Activated T-cell treated with anti-CD3 and anti-CD28 coated beads for 1 hour (primary cell): ENCODE data around the gene HOXA5.

Experiments
- DNase-seq: peaks from one replicate; pipeline ENCODE4 v3.0.0-alpha.2; 2020; ENCODE audit warnings: low read depth

HOXA5 gene

DNA sequence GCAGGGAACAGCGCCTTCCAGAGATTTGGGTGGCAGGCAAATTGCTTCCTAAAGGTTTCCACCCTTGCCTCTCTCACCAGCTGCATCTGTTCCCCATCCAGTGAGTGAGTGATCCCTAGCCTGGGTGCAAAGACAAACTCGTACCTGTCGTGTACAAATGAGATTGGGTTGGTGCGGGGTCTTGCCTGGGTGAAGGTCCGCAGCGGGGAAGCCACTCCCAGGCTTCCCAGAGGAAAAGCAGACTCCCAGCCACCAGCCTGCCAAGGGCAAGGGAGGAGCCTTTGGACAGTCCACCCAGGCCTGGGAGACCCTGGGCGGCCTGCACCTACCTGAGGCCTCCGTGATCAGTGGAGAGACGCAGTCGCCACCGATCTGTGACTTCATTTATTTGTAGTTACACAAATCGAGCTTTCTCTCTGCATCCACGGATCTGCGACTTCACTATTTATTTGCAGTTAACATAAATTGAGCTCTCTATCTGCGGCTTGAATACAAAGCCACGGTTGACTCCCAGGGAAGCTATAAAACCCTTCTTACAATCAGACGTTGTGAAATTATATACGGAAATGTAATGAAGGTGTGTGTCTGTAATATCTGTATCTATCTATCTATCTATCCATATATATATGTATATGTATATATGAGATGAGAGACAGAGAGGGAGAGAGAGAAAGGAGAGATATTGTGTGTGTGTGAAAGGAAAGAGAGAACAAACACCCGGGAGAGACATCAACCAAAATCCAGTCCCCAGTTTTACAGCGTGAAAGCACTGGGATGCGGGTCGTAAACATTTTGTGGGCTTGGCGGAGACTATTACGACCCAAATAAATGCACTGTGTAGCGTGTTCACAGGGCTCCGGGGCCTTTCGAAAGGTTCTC lies 16.0 kb upstream of the HOXA5 start:
- no peak for DNase-seq

DNA sequence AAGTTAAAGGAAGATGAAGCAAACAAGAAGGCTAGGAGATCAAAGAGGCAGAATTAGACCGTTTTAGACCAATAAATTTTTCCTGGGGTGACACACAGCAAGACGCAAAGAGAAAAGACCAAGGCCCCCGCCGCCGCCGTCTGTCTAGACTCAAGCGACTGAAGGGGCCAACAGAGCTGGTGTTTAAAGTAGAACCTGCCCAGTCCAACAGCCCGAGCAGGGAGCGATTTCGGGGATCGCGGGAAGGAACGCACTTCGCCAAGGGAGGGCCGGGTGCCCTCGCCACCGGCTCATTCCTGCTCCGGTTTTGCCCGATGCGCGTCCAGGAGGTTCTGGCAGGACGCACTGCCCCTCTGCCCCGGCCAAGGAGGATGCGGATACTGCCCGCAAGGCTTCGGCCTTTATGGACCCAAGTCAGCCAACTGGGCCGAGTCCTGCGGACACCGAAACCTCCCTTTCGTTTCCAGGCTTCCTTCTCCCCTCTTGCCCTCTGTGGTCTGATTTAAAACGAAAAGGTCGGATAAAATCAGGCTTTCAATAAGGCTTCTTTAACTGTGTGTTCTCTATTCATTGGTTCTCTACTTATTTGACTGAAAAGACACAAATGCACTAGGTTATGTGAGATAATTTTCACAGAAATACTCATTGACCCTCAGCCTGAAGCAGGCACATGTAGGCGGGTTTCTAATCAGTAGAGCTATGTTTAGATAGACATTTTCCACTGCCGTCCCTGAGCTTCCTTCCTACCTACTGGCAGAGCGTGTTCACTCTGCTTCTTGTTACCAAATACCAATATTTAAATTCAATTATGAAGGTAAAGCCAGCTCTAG lies 15.2 kb upstream of the HOXA5 start:
- DNase-seq: no peak

DNA sequence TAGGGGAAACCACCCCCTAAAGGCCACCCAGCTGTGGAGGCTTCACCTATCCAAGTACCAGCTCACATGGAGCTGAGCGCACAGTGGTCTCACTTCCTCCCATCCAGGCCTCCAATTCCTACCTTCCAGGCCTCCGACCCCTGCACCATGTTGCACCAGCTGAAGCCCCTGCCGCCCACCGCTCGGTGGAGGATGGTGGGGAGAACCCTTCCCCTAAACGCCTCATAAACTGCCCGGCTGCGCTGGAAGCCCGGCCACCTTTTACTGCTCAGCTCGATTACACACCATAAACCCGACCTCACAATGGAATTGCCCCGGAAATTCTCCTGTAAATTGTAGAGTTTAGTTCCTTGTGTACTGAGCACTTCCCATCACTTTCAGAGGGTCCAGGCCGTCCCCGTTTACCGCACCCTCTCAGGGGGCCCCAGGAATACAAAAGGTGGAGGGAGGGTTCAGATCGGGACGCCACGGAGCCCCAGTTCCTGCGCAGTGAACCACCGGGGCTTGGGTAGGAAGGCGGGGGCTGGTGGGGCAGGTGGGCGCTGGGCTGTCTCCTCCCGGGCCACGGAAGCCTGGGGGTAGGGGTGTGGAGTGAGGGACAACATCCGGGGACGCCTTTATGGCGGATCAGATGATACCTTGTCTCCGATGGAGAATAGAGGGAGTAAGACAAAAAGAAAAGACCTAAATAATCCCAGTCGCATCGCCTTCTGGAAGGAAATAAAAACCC lies 14.4 kb upstream of the HOXA5 start:
- no peak for DNase-seq

DNA sequence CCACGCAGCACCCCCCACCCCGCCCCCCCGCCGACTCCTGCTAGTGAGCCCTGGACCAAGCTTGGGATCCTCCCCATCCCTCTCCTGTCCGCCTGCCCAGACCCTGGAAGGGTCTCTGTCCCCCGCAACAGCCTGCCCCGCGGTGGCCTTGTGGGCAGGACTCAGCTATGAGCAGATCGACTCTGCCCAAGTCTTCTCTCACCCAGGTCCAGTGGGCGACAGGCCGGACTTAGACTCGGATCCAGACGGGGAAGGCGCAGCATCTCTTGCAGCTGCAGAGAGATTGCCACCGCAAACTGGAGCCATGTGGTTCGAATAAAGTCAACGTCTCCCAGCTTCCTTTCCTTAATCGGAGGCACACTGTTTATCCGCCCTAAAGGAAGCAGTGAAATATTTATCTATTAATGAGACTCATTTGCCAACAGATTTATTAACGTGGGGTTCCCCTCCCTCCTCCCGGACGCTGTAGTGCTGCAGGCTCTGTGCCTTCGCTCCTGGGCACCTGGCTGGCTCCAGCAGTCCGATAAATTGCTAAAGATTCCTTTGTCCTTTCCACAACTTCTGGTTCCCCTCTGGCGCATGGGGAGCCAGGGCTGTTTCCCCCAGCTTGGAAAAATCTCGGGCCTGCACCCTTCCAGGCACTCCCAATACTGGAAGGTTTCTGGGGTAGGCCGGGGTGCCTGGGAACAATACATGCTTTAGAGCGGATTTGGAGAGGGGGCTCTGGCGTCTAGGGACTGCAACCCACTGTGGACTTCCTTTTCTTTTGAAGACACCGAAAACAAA lies 13.6 kb upstream of the HOXA5 start:
- DNase-seq: no peak

DNA sequence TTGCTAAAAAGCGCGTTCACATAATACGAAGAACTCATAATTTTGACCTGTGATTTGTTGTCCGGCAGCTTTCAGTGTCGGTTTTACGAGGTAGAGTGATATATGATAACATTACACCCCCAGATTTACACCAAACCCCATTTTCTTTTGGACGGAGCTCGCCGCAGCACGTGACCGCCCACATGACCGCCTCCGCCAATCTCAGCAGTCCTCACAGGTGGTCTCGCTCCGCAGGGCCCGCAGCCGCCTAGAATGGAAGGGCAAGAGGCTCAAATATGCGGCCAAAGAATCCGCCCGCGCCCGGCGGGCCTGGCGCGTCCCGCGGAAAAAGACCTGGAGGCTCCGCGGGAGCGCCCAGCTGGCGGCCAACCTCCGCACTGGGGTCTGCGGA lies 13.0 kb upstream of the HOXA5 start, which contains the start of gene HOXA7:
TSS of gene HOXA7 (minus strand) at position 168 of the 391 bp plus-strand sequence. CDS start at position 38, 130 bp downstream.
- no peak for DNase-seq

DNA sequence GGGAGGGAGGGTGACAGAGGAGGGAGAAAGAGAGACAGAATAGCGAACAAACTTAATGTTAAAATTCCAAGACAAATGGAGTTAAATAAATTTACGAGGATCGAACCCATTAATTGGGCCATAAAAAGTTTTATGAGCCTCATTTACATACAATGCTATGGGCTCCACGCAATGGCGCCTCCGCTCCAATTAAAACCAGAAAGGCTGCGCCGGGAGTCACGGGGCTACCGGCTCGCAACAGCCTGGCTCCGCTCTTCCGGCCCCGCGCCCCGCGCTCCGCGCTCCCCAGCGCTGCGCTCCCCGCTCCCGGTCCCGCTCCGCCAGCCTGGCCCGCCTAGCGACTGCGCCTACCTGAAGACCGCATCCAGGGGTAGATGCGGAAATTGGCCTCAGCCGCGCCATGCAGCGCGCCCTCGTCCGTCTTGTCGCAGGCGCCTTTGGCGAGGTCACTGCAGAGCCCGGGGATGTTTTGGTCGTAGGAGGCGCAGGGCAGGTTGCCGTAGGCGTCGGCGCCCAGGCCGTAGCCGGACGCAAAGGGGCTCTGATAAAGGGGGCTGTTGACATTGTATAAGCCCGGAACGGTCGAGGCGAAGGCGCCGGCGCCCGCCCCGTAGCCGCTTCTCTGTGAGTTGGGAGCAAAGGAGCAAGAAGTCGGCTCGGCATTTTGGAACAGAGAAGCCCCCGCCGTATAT lies 12.5 kb upstream of the HOXA5 start:
- DNase-seq: no peak

DNA sequence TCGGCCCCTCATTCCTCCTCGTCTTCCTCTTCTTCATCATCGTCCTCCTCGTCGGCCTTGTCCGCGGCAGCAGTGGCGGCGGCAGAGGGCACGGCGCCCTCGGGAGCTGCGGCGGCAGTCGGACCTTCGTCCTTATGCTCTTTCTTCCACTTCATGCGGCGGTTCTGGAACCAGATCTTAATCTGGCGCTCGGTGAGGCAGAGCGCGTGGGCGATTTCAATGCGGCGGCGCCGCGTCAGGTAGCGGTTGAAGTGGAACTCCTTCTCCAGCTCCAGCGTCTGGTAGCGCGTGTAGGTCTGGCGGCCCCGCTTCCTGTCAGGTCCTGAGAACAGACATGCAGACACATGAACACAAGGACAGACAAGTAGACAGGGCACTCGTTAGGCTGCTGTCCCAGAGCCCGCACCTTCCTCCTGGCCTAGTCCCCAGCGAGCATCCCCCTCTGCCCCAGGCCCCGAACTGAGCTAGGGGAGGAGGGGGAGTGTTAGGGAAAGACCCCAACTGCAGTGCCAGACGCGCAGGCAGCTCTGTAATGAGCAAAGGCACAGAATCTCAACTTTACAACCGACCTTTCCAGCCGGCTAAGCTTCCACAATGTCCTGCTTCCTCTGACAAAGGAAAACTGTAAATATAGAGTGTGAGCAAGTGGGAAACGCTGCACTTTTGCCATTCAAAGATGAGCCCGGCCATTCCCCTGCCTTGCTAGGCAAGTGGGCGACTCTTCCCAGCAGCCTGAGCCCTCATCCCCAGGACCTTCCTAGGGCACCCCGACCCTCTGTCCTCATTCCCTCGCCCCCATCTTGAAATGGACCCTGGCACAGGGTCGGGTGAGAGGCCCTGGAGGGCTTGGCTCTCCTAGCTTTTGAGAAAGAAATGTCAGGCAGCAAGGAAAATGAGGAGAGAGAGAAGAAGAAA lies 11.7 kb upstream of the HOXA5 start:
- DNase-seq: no peak

DNA sequence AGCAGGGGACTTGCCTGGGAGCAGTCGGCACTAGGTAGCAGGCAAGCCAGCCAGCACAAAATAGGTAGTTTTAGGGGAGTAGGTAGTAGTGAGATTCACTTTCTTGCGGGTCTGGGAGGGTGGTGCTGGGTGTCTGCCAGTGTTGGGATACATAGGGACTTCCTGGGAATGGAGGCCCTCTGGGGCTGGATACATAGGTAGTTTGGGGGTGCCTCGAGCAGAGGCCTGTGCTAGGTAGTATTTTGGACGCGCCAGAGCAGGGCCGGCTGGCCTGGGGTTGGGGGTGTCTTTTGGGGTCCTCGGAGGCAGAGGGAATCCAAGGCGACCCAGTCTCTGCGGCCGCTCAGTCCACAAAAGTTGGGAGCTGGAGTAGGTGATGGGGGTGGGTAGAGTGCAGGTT lies 10.9 kb upstream of the HOXA5 start:
- DNase-seq: no peak

DNA sequence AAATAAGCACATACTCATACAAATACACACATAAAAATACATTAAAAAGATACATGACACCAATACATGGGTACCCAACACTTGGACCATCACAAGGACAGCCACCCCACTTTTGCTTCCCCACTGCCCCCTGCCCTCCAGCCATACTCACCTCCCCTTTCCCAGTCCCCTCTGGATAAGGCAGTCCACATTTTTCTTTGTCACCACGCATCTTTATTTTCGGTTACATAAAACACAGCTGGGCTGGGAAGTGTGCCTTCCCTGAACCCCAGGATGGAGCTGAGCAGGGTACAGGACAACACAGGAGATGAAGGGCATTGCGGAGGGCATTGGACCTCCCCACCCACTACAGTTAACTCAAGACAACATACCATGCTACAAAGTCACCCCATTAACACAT lies 10.0 kb upstream of the HOXA5 start:
- no peak for DNase-seq

DNA sequence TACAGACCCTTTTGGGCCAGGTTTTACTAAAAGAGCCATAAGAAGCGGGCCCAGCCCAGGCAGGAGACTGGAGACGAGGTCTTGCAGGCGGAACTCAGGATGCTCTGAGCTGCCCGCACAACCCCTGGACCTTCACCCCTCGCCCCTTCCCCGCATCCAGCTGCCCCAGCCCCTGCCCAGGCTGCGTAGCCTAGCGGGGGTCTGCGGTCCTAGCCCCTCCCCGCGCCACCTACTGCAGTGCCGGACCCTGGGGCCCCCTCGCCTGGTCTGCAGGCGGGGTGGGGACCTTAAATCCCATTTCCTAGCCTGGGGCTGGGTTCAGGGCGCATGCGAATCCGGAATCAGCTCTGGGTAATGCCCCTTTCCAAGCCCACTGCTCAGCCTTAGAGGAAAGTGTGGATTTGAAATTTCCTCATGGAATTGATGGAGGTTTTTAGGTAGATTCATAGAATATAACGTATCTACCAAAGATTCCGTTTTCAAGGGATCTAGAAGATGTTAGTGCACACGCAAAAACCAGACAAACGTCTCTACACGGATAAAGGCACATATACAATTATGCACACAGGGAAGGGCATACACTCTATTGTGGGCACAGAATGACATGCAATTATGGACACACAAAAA lies 9.4 kb upstream of the HOXA5 start:
- DNase-seq: no peak

DNA sequence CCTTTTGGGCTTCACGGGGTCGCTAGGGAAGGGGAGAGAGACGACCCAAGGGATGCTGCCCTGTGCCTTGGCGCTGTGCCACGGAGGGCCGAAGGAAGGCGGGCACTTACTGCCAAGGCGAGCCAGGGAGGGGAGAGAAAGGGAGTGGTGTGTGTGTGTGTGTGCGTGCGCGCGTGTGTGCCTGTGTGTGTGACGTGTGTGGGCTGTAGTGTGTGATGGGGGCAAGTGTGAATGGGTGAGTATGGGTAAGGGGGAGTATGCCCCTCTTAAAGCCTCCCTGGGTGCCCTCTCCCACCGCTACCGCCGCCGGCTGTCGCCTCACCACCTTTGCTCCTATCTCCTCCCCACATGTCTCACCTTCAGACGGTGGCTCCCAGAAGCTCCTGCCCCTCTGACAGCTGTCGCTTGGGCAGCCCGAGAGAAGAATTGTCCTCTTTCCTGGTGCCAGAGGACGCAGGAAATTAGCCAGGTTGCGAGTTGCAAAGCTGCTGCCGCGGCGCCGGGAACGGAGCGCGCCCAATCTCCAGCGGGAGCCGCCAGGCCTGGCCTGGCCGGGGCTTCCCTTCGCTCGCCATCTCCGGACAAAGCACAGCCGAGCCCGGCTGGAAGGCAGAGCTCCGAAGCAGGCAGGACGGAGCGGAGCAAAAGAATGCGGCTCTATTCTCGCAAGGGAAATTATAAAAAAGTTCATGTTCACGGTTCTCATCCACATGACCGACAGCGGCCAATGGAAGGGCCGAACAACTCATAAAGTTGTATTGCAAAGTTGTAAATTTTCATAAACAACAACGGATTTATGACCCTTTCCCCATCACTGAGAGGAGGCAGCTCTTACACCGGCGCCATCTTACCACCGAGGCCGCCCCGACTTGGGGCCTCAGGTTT lies 8.7 kb upstream of the HOXA5 start, which contains the start of gene HOXA3:
TSS of gene HOXA3 (minus strand) at position 653 of the 885 bp plus-strand sequence. CDS start 41,943 bp downstream, outside the sequence.
- no peak for DNase-seq

DNA sequence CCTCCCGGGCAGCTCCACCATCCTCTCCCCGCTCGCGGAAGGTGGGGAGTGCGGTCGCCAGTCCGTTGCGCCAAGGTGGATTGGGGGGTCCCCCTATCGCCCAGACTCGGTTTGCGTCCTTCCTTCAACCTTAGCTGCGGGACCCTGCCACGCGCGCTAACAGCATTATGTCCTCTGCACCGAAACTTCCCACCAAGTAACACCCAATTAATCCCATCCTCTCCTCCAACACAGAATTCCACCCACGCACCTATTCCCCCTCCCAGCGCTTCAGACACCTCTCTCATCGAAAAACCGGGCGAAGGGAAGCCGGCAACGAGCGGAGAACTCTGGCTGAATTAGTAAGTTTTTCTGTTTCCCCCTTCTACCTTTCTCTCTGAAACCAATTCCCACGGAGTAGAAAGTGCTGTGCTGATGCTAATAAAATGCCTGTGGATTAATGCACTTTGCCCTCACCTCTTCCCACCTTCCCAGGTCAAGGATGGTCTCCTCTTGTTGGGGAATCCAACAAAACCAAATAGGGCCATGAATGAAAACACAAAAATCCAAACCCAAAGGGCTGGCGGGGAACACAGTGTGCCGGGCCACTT lies 8.0 kb upstream of the HOXA5 start:
- DNase-seq: no peak

DNA sequence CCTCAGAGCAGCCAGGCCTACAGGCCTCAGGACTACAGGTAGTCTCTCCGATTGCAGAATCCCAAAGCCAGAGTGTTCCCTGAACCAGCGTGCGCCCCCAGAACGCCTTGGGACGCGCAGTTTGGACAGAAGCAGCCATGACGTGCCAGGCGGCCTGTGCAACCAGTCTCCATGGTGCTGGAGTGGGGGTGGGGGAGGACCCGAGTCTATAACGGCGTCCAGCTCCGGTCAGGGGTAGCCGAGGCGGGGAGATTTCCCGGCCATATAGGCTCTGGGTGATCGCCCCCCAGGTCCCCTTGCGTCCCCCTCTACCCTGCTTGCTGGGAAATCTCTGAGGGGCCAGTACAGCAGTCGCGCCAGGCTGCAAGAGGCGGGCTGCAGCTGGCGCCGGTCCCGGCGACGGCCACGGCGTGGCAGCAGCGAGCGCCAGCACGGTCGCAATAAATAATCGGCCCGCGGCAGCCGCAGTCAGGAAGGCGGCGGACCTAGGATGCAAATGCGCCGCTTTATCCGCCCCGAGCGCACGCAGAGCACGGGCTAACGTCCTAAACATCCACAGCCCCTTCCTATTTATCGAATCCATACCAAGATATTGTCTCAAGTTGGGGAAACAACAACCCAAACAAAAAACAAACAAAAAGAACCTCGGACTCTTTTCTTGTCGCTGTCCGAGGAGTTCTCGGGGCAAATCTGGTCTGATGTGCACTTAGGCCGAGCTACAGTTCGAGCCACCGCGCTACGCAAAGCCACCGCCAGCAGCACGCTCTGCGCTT lies 7.3 kb upstream of the HOXA5 start:
- DNase-seq: peak; percentile 53

DNA sequence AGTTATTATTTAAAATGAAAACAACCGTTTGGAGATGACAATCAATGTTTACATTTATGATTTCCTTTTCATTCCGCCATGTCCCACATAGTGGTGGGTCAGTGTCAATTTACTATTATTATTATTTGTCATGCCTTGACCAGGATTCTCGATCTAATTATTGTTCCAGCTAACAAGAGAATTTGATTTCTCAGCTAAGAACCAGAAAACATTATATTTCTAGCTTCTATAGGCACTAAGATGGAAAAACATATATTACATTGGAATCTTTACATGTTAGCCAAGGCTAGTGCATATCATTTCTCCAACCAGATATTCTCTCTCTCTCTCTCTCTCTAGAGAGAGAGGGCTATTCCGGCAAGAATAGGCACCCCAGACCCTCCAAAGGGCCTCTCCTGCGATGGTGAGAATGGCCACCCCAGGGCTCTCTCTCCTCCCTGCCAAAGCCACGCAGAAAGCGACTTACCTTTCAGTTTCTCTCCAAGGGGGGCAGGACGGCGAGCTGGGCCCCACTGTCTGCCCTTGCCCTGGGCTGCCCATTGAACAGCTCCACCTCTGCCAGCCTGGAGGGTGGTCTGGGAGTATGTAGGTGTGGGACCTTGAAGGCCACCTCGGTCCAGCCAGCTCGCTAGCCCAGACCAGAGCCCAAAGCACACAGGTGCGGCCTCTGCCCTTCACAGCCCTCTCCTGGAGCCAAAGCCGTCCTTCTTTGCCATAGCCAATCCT lies 6.5 kb upstream of the HOXA5 start:
- DNase-seq: no peak

DNA sequence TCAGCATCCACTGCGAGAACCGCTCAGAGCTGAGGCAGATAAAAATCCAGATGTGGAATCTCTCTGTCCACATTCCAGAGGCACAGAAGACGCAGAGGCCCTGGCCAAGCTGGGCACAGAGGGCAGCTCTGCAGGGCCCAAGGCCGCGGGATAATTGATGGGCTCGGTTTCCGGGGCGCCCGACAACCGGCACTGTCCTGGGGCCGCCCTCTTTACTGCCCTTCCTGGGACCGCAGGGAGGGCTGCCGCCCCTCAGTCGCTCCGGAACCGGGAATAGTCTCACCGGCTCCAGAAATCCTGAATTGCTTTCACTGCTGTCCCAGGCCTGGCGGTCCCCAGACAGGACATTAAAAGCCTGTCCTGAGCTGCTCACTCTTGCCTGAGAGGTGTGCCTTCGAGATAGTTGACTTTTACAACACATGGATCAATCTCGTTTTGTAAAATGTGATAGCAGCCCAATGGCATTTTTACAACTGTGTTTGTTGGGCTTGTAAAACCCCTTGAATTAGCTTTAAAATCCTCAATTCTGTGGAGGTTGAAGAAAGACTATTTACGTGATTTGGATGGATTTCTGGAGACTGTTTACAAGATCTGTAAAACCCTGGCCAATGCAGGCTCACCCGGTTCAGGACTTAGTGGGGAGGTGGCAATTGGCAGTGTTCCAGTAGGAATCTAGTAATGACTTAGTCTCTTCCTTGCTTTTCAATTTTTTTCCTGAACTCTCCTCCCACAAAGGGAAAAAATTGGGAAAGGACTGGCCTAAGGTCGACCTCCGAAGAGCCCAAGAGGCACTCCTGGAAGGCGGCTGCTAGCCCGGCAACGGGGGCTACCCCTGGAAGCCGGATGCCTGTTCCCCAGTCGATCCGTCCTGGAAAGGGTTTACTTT lies 5.5 kb upstream of the HOXA5 start:
- no peak for DNase-seq
